Right lobe of liver (tissue), 6 donors: Measurements from ENCODE around the gene HDX. TPM values are rescaled to one million over a fixed set of nuclear protein-coding genes. Genes with fewer than 3 reads are reported as not detected.
"Not testable (repeated sequence)": the region's sequence is repeated elsewhere in the genome, so short reads cannot be mapped to it uniquely, and the experiment has no call there.

Experiments used
- ATAC-seq, 4 donors: fragments of 200-7000 bp; cut with Tn5 transposase; one replicate each; pipeline ENCODE4 v1.9.1; 2020; ENCODE audit warnings: mild to moderate bottlenecking in 4 of 4, moderate library complexity in 4 of 4
- DNase-seq, 3 donors: peaks; one replicate each; pipeline ENCODE4 v3.0.0-alpha.2; 2020
- H3K27ac ChIP-seq, 3 donors: fragments of 200-600 bp; one replicate each; pipeline ENCODE4 v1.8.0; 2022
- H3K27me3 ChIP-seq, 2 donors: fragments of 200-600 bp; one replicate each; pipeline ENCODE4 v1.8.0; 2022
- H3K36me3 ChIP-seq, 4 donors: fragments of 200-600 bp; sonication (generic) in 1 of 4; one replicate each; pipeline versions ENCODE4 v1.5.1 to v1.8.0; 2017 to 2022; ENCODE audit warnings: control low read depth in 1 of 4
- H3K4me1 ChIP-seq, 4 donors: fragments of 200-600 bp; sonication (generic) in 1 of 4; one replicate each; pipeline versions ENCODE4 v1.5.1 to v1.8.0; 2017 to 2022; ENCODE audit warnings: control low read depth in 1 of 4
- H3K4me3 ChIP-seq, 3 donors: fragments of 200-600 bp; one replicate each; pipeline ENCODE4 v1.8.0; 2022
- H3K9me3 ChIP-seq, 4 donors: fragments of 200-600 bp; sonication (generic) in 1 of 4; one replicate each; pipeline versions ENCODE4 v1.5.1 to v1.8.0; 2017 to 2022; ENCODE audit warnings: control low read depth in 1 of 4
- POLR2A ChIP-seq: fragments of 450-650 bp; IDR thresholded peaks from one replicate; pipeline ENCODE4 v1.6.1; 2017; ENCODE audit warnings: antibody characterized with exemption, mild to moderate bottlenecking
- WGBS: methylation state at CpG from one replicate; pipeline ENCODE4 v1.1.6; 2018; ENCODE audit warnings: low coverage, low lambda C conversion rate; ENCODE audit not compliant: insufficient coverage; ENCODE audit errors: missing lambda C conversion rate; 5-methylcytosine and 5-hydroxymethylcytosine counted together
- intact Hi-C, 2 donors: fragments of 100-400 bp; cut with DNase I; formaldehyde crosslinking; loops; one replicate each; pipeline versions ENCODE4 v1.11.2 to v1.14.1; 2022
- small RNA-seq, 2 experiments: library from RNA; depleted of rRNA; stranded (forward); fragments of <200 nt; gene quantifications; one replicate each; pipeline ENCODE3, GENCODE V24; 2016
- total RNA-seq, 6 experiments: library from RNA; depleted of rRNA in 2 of 6; stranded (reverse); fragments of >200 nt in 2 of 6; fragmentation: NEBNext Ultra II Directional in 3 of 6; extraction: Animal tissue kit (Norgen Biotek cat#: 25700) in 3 of 6; gene quantifications; one replicate each; pipeline versions ENCODE4 v1.1.0 to v1.2.4, GENCODE V29; 2016 to 2023
- TF ChIP-seq, protein P1 (sequence below), 4 donors: fragments of 200-600 bp in 3 of 4; fragments of 450-650 bp in 1 of 4; IDR thresholded peaks; one replicate each; pipeline versions ENCODE4 v1.5.1 to v1.8.0; 2016 to 2022; ENCODE audit warnings: antibody characterized with exemption in 4 of 4, mild to moderate bottlenecking in 2 of 4
- donor health status: DM: no; HTN: yes; CAD: no.
- donor health status: DM: no; HTN: no; CAD: no.
- donor health status: DM: no; HTN: no; CAD: no.
- donor health status: DM: no; HTN: yes; CAD: no.
- donor health status: DM: no; HTN: yes; CAD: no.

Gene HDX
- total RNA-seq, 6 experiments from 2014 or later: 0.62 to 4.2 (median 2.1) TPM

DNA sequence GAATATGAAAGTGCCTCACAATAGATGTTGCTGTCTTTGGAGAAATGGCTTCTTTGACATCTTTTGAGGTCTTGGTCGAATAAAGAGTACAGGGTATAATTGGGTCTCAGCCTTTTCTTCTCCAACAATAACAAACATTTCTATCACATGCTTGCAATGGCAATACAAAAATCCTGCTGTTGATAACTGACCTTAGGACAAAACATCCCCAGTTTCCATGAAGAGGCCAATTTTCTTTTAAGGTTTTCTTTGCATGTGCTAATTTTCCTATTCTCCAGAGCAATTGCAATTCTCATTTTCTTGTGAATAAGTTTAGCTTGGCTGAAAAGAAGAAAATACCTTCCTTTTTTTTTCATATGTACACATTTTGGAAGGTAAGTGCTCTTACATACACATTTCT lies 183.6 kb downstream of the HDX start:
- WGBS: 43% methylated on average over 1 of the region's 1 CpG
- H3K27ac ChIP-seq: no peak overlapping the region
- H3K9me3 ChIP-seq: no peaks in the 10 kb centered on the region
- H3K4me3 ChIP-seq: no peak overlapping the region
- no peaks in the 10 kb centered on the region for H3K36me3 ChIP-seq
- no peaks in the 10 kb centered on the region for H3K27me3 ChIP-seq
- intact Hi-C loops: no loop called here
- TF ChIP-seq, protein P1, sequence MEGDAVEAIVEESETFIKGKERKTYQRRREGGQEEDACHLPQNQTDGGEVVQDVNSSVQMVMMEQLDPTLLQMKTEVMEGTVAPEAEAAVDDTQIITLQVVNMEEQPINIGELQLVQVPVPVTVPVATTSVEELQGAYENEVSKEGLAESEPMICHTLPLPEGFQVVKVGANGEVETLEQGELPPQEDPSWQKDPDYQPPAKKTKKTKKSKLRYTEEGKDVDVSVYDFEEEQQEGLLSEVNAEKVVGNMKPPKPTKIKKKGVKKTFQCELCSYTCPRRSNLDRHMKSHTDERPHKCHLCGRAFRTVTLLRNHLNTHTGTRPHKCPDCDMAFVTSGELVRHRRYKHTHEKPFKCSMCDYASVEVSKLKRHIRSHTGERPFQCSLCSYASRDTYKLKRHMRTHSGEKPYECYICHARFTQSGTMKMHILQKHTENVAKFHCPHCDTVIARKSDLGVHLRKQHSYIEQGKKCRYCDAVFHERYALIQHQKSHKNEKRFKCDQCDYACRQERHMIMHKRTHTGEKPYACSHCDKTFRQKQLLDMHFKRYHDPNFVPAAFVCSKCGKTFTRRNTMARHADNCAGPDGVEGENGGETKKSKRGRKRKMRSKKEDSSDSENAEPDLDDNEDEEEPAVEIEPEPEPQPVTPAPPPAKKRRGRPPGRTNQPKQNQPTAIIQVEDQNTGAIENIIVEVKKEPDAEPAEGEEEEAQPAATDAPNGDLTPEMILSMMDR (IDR thresholded peaks at IDR 0.05): no peak
- TF ChIP-seq POLR2A: no peak
- H3K4me1 ChIP-seq: no peaks in the 10 kb centered on the region
- ATAC-seq: no peak
- DNase-seq: no peak

DNA sequence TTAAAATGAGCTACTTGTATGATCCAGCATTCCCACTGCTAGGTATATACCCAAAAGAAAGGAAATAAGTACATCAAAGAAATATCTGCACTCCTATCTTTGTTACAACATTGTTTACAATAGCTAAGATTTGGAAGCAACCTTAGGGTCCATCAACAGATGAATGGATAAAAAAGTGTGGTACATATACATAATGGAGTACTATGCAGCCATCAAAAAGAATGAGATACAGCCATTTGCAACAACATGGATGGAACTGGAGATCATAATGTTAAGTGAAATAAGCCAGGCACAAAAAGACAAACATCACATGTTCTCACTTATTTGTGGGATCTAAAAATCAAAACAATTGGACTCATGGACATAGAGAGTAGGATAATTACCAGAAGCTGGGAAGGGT lies 186.3 kb downstream of the HDX start:
- H3K4me1 ChIP-seq, intact Hi-C loops, ATAC-seq, H3K27me3 ChIP-seq, H3K27ac ChIP-seq, DNase-seq, H3K4me3 ChIP-seq, H3K9me3 ChIP-seq, H3K36me3 ChIP-seq: not testable (repeated sequence)

Small RNA genes within 50 kb of the gene (small RNA-seq; reads per million reads assigned to genes)
- 0 reads per million in 2 experiments for gene AL450471.1
